Measurements from ENCODE around the gene AKNA. TPM values are rescaled to one million over a fixed set of nuclear protein-coding genes. Genes with fewer than 3 reads are reported as not detected.

AKNA gene
- total RNA-seq, 2 donors from 2014 or later: 3.1 to 7.8 TPM

DNA sequence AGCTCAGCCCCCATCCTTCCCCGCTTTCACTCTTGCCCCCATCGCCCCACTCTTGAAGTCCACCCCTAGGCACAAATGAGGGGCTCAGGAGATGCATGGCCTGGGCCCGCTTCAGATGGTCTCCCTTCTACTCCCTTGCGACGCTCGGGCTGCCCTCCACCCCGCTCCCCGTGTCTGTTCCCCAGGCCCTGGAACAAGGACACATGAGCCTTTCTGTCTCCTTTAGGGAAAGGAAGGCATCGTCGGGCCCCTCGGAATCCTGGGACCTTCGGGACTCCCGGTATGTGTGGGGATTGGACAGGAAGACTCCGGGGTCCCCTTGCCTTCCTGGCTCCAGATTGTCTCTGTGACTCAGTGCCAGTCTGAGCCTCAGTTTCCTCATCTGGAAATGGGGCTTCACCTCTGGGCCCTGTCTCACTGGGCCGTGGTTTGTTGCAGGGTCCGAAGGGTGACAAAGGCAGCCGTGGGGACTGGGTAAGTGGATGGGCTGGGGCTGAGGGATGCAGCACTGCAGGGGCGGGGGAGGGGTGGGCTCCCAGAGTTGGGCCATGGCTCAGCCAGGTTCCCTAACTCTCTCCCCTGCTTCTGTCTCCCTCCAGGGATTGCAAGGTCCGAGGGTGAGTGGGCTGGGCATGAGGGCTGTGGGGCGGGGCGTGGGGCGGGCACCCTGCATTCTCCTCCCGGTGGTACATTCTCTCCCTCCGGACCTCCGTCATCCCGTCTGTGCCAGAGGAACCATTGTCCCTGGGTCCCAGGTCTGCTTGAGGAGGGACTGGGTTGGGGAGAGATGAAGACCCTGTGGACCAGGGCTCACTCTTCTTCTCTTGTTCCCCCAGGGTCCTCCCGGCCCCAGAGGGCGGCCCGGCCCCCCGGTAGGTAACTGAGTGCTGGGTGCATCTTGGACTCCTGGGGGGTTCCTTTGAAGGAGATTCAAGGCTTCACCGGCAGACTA, 86.7 kb downstream of the AKNA start:
- DNase-seq (ENCODE audit: low spot score): no peak

GRCh38 chr9:114300153-114300845, 87.5 kb downstream of the AKNA start:
- H3K9me3 ChIP-seq: no peaks in the 10 kb centered on the region
- no peaks in the 10 kb centered on the region for H3K36me3 ChIP-seq
- H3K27me3 ChIP-seq: no peaks in the 10 kb centered on the region
- no peak overlapping the region for H3K4me3 ChIP-seq
- no peak for DNase-seq (ENCODE audit: low spot score)
- no peaks in the 10 kb centered on the region for H3K4me1 ChIP-seq
- TF ChIP-seq, protein P1, sequence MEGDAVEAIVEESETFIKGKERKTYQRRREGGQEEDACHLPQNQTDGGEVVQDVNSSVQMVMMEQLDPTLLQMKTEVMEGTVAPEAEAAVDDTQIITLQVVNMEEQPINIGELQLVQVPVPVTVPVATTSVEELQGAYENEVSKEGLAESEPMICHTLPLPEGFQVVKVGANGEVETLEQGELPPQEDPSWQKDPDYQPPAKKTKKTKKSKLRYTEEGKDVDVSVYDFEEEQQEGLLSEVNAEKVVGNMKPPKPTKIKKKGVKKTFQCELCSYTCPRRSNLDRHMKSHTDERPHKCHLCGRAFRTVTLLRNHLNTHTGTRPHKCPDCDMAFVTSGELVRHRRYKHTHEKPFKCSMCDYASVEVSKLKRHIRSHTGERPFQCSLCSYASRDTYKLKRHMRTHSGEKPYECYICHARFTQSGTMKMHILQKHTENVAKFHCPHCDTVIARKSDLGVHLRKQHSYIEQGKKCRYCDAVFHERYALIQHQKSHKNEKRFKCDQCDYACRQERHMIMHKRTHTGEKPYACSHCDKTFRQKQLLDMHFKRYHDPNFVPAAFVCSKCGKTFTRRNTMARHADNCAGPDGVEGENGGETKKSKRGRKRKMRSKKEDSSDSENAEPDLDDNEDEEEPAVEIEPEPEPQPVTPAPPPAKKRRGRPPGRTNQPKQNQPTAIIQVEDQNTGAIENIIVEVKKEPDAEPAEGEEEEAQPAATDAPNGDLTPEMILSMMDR (IDR thresholded peaks at IDR 0.05): no peak
- no peak overlapping the region for H3K27ac ChIP-seq

More for the DNA sequence above, 86.7 kb downstream of the AKNA start:
- no peaks in the 10 kb centered on the region for H3K36me3 ChIP-seq
- no peaks in the 10 kb centered on the region for H3K27me3 ChIP-seq
- TF ChIP-seq, protein P1 (IDR thresholded peaks at IDR 0.05): no peak
- H3K4me3 ChIP-seq: no peak overlapping the region
- H3K27ac ChIP-seq: no peak overlapping the region
- H3K9me3 ChIP-seq: no peaks in the 10 kb centered on the region
- H3K4me1 ChIP-seq: peaks cover 0 to 6% of the 10 kb centered on the region in 2 donors

- H3K9me3 ChIP-seq: peaks cover 0 to 6% of the 10 kb centered on the region in 2 donors
- TF ChIP-seq, protein P1 (IDR thresholded peaks at IDR 0.05): no peak
- DNase-seq (ENCODE audit: low spot score): no peak
- no peaks in the 10 kb centered on the region for H3K27me3 ChIP-seq
- H3K27ac ChIP-seq: no peak overlapping the region
- peaks cover 6% of the 10 kb centered on the region for H3K36me3 ChIP-seq
- no peak overlapping the region for H3K4me3 ChIP-seq
- H3K4me1 ChIP-seq: no peaks in the 10 kb centered on the region
These were observed 88.3 kb downstream of the AKNA start for GRCh38 chr9:114299286-114300152.

DNA sequence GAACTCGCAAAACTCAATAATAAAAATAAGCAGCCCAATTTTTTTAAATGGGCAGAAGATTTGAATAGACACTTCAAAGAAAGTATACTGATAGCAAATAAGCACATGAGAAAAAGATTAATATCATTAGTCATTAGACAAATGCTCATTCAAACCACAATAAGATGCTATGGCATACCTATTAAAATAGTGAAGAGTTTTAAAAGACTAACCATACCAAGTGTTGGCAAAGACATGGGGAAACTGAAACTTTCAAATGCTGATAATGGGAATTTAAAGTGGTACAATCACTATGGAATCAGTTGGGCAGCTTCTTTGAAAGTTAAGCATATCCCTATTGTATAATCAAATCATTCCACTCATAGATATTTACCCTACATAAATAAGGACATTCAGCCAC, 91.4 kb downstream of the AKNA start:
- no peak overlapping the region for H3K27ac ChIP-seq
- H3K4me1 ChIP-seq: no peaks in the 10 kb centered on the region
- H3K9me3 ChIP-seq: peaks cover 0 to 9% of the 10 kb centered on the region in 2 donors
- TF ChIP-seq, protein P1 (IDR thresholded peaks at IDR 0.05): no peak
- no peak for DNase-seq (ENCODE audit: low spot score)
- H3K4me3 ChIP-seq: no peak overlapping the region
- H3K27me3 ChIP-seq: no peaks in the 10 kb centered on the region
- H3K36me3 ChIP-seq: peaks cover 7% of the 10 kb centered on the region

DNA sequence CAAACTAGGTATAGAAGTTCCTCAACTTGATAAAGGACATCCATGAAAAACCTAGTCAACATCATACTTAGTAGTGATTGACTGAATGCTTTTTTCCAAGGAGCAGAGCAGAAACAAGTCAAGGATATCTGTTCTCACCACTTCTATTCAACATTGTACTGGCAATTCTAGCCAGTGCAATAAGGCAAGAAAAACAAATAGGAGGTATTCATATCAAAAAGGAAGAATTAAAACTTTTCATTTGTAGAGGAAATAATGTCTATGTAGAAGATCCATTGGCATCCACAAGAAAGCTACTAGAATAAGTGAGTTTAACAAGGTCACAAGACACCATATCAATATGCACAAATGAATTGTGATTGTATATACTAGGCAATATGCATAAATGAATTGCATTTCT, 93.1 kb downstream of the AKNA start:
- peaks cover 7% of the 10 kb centered on the region for H3K36me3 ChIP-seq
- H3K4me3 ChIP-seq: no peak overlapping the region
- peaks cover 0 to 9% of the 10 kb centered on the region in 2 donors for H3K9me3 ChIP-seq
- no peaks in the 10 kb centered on the region for H3K4me1 ChIP-seq
- H3K27me3 ChIP-seq: no peaks in the 10 kb centered on the region
- DNase-seq (ENCODE audit: low spot score): no peak
- H3K27ac ChIP-seq: no peak overlapping the region
- TF ChIP-seq, protein P1 (IDR thresholded peaks at IDR 0.05): no peak

Data from right atrium auricular region (tissue), 2 donors.